ENCODE measurements around the gene HAND2.

DNA sequence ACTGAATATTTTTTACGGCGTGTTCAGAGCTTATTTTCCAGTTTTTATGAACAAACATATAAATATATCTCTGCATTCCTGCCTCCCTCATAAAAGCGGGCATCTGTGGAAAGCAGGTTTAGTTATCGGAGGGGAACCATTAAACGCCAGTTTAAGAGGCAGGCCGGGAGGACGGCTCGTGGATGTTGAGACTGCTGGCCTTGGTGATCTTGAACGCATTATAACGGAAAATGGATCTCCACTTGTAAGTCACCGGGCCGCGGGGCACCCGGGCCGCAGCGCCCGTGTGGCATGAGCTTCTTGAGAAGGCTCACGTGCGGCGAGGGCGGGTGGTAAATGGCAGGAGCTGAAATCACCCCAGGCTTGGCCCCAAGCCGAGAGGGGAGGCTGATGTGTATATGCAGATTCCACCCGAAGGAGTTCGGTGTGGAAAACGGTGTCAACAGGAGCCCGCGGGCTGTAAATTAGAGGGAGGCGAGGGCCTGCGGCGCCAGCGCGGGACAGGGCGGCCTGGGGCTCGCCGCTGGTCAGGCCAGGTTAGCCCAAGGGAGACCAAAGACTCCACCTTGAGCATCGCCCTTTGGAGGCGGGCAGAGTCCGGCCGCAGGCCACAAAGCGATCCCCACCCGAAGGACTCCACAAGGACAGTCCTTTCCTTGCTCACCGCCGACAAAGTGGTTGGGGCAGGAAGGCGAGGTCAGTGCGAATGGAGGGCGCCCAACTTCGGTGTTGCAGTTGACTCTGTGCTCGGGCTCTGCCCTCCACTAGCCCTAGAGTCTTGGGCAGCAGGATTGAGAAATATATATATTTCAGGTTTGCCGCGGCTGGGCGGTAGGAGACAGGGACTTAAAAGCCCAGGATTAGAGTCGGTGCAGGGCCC lies 1.3 kb upstream of the HAND2 start:
- TF ChIP-seq, protein P1, sequence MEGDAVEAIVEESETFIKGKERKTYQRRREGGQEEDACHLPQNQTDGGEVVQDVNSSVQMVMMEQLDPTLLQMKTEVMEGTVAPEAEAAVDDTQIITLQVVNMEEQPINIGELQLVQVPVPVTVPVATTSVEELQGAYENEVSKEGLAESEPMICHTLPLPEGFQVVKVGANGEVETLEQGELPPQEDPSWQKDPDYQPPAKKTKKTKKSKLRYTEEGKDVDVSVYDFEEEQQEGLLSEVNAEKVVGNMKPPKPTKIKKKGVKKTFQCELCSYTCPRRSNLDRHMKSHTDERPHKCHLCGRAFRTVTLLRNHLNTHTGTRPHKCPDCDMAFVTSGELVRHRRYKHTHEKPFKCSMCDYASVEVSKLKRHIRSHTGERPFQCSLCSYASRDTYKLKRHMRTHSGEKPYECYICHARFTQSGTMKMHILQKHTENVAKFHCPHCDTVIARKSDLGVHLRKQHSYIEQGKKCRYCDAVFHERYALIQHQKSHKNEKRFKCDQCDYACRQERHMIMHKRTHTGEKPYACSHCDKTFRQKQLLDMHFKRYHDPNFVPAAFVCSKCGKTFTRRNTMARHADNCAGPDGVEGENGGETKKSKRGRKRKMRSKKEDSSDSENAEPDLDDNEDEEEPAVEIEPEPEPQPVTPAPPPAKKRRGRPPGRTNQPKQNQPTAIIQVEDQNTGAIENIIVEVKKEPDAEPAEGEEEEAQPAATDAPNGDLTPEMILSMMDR (IDR thresholded peaks at IDR 0.05), result no peak
- TF ChIP-seq POLR2A (IDR thresholded peaks at IDR 0.05), result no peak
